Lung (tissue), 12 donors: ENCODE data around the gene GATB. TPM values are rescaled to one million over a fixed set of nuclear protein-coding genes. Genes with fewer than 3 reads are reported as not detected.

Source experiments
- ATAC-seq: fragments of 200-7000 bp; cut with Tn5 transposase; one replicate; pipeline ENCODE4 v1.9.1; 2020; ENCODE audit warnings: moderate number of reproducible peaks; ENCODE audit not compliant: insufficient read depth, low FRiP score
- DNase-seq, 3 donors: peaks; one replicate each; pipeline ENCODE4 v3.0.0-alpha.2; 2013 to 2017
- H3K27ac ChIP-seq, 2 donors: one replicate each; pipeline ENCODE4 v1.5.1; 2013; ENCODE audit warnings: mild to moderate bottlenecking in 2 of 2, moderate library complexity in 2 of 2, control low read depth in 1 of 2, inconsistent platforms in 1 of 2, low read depth in 1 of 2, low read length in 1 of 2
- H3K27me3 ChIP-seq, 3 donors: one replicate each; pipeline ENCODE4 v1.5.1; 2013; ENCODE audit warnings: low read length in 2 of 3; ENCODE audit not compliant: control insufficient read depth in 3 of 3, insufficient read depth in 3 of 3
- H3K36me3 ChIP-seq, 4 donors: one replicate each; pipeline ENCODE4 v1.5.1; 2013; ENCODE audit warnings: low read length in 4 of 4, mild to moderate bottlenecking in 1 of 4, moderate library complexity in 1 of 4; ENCODE audit not compliant: control insufficient read depth in 4 of 4, insufficient read depth in 4 of 4
- H3K4me1 ChIP-seq, 5 donors: one replicate each; pipeline ENCODE4 v1.5.1; 2013; ENCODE audit warnings: low read length in 5 of 5, mild to moderate bottlenecking in 2 of 5, moderate library complexity in 1 of 5; ENCODE audit not compliant: control insufficient read depth in 5 of 5, insufficient read depth in 5 of 5
- H3K4me3 ChIP-seq: one replicate; pipeline ENCODE4 v1.5.1; 2013; ENCODE audit warnings: mild to moderate bottlenecking, control low read depth, moderate library complexity
- H3K9ac ChIP-seq, 2 donors: one replicate each; pipeline ENCODE4 v1.5.1; 2013; ENCODE audit warnings: low read length in 2 of 2, control low read depth in 1 of 2; ENCODE audit not compliant: insufficient read depth in 1 of 2
- H3K9me3 ChIP-seq, 4 donors: one replicate each; pipeline ENCODE4 v1.5.1; 2013; ENCODE audit warnings: low read length in 3 of 4, mild to moderate bottlenecking in 1 of 4, moderate library complexity in 1 of 4; ENCODE audit not compliant: control insufficient read depth in 4 of 4, insufficient read depth in 3 of 4
- WGBS, 2 donors: extraction: QIAGEN DNeasy Blood & Tissue Kit; methylation state at CpG; one replicate each; pipeline ENCODE4 v1.1.7; 2013; 5-methylcytosine and 5-hydroxymethylcytosine counted together
- polyA plus RNA-seq, 2 donors: library from polyadenylated mRNA; stranded (reverse); fragments of 200-250 nt; gene quantifications; one replicate each; pipeline ENCODE4 v1.2.1, GENCODE V29; 2013
- total RNA-seq, 2 donors: library from RNA; depleted of rRNA in 1 of 2; stranded (reverse); fragments of >200 nt in 1 of 2; gene quantifications; one replicate each; pipeline ENCODE4 v1.2.1, GENCODE V29; 2014 to 2021
- TF ChIP-seq, protein P1 (sequence below): IDR thresholded peaks from 2 replicates; pipeline ENCODE4 v1.5.1; 2012; ENCODE audit warnings: mild to moderate bottlenecking; ENCODE audit errors: control extremely low read depth, extremely low read depth
- donor health status: control.
- donor health status: control.
- donor health status: Bipolar disorder and iron deficiency.
- donor health status: healthy.
- donor health status: DM: yes; HTN: yes; CAD: no.

GATB gene
- total and polyA plus RNA-seq, 4 donors = 11.0 to 18.4 (median 15.6) TPM

DNA sequence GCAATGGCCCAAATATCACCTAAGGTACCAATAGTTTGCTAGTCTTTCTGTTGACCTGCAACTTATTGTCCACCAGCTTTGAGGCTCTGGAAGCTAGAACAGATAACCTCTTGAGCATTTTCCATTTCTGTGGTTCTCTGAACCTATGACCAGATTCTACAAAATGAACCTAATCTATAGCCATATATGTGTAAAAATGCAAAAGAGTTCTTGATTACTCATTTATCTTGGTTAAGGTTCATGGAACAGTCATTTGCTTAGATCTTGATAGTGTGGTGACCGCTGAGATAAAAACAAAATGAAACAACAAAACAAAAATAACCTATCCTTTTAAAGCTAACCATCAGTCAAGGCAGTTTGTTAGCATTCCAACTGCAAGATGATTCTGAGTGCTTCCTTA is 9.3 kb upstream of the GATB start:
- Histone ChIP-seq H3K9ac (no peak overlapping the region), H3K27ac (peak overlapping the region in 1 of 2 donors; percentile 21), H3K36me3 (no peaks in the 10 kb centered on the region), H3K4me1 (no peaks in the 10 kb centered on the region), H3K27me3 (peaks cover 0 to 6% (median 0%) of the 10 kb centered on the region in 3 donors), H3K4me3 (no peak overlapping the region), H3K9me3 (peaks cover 0 to 4% (median 1%) of the 10 kb centered on the region in 4 donors)
- ATAC-seq (no peak), DNase-seq (no peak)
- WGBS, 2 donors = 60 to 87% methylated on average over 1 of the region's 1 CpG
- TF ChIP-seq, protein P1, sequence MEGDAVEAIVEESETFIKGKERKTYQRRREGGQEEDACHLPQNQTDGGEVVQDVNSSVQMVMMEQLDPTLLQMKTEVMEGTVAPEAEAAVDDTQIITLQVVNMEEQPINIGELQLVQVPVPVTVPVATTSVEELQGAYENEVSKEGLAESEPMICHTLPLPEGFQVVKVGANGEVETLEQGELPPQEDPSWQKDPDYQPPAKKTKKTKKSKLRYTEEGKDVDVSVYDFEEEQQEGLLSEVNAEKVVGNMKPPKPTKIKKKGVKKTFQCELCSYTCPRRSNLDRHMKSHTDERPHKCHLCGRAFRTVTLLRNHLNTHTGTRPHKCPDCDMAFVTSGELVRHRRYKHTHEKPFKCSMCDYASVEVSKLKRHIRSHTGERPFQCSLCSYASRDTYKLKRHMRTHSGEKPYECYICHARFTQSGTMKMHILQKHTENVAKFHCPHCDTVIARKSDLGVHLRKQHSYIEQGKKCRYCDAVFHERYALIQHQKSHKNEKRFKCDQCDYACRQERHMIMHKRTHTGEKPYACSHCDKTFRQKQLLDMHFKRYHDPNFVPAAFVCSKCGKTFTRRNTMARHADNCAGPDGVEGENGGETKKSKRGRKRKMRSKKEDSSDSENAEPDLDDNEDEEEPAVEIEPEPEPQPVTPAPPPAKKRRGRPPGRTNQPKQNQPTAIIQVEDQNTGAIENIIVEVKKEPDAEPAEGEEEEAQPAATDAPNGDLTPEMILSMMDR = no peak

DNA sequence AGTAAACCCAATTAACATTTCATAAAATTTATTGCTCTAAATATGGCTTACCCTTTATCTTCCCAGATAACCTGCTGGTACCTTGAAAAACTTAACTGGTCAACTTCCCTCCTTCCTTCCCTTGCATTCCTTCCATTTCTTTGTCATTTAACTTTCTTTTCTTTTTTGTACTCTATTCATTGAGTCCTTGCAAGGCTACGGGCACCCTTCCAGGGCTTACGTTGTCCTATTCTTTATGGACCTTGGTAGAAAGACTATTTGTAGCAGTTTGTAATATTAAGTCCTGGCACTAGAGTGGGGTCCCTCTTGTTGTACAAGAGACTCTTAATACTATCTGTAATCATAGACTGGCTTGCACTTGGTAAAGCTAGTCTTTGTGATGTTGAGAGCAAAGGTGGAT is 8.0 kb upstream of the GATB start:
- Histone ChIP-seq H3K4me3 (no peak overlapping the region), H3K9me3 (no peaks in the 10 kb centered on the region), H3K9ac (no peak overlapping the region), H3K27ac (no peak overlapping the region), H3K4me1 (no peaks in the 10 kb centered on the region), H3K36me3 (no peaks in the 10 kb centered on the region), H3K27me3 (peaks cover 0 to 6% (median 0%) of the 10 kb centered on the region in 3 donors)
- 78 to 86% methylated on average over 2 of the region's 2 CpGs for WGBS, 2 donors
- ATAC-seq = no peak
- TF ChIP-seq, protein P1 = no peak
- no peak for DNase-seq

DNA sequence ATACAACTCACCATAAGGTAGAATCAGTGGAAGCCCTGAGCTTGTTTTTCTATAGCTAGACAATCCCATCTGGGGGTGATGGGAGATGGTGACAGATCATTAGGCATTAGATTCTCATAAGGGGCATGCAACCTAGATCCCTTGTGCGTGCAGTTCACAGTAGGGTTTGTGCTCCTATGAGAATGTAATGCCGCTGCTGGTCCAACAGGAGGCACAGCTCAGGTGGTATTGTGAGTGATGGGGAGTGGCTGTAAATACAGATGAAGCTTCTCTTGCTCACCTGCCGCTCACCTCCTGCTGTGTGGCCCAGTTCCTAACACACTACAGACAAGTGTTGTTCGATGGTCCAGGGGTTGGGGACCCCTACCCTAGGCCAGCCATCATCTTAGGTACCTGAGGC is 5.9 kb upstream of the GATB start:
- H3K9me3 ChIP-seq = no peaks in the 10 kb centered on the region
- no peaks in the 10 kb centered on the region for H3K36me3 ChIP-seq
- no peak for ATAC-seq
- no peaks in the 10 kb centered on the region for H3K4me1 ChIP-seq
- peaks cover 0 to 6% (median 0%) of the 10 kb centered on the region in 3 donors for H3K27me3 ChIP-seq
- H3K27ac ChIP-seq = no peak overlapping the region
- WGBS, 2 donors = 81 to 91% methylated on average over 4 of the region's 4 CpGs
- TF ChIP-seq, protein P1 = no peak
- H3K4me3 ChIP-seq = no peak overlapping the region
- H3K9ac ChIP-seq = no peak overlapping the region
- no peak for DNase-seq

DNA sequence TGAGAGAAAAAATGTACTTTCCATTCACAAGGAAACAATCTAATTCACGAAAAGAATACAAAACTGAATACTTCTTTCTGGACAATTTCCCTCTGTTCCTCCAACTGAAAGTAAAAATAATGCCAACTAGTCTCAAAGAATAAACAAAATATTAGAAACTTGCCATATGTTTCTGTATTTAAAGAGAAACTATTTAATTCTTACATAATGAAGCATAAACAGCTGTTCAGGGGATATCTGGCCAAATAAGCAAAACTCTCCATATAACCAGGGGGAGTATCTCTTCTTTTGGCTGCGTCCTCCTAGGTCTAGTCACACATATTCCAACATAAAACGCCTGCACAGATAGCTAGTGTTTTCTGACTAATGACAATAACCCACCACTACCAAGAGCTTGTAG is 805 bp downstream of the GATB start:
- peak overlapping the region in 1 of 2 donors; percentile 87 for H3K9ac ChIP-seq
- no peak overlapping the region for H3K27ac ChIP-seq
- peaks cover 0 to 7% (median 0%) of the 10 kb centered on the region in 4 donors for H3K36me3 ChIP-seq
- no peaks in the 10 kb centered on the region for H3K27me3 ChIP-seq
- ATAC-seq = no peak
- WGBS, 2 donors = 34 to 45% methylated on average over 3 of the region's 3 CpGs
- H3K4me1 ChIP-seq = peaks cover 0 to 10% (median 2%) of the 10 kb centered on the region in 5 donors
- no peaks in the 10 kb centered on the region for H3K9me3 ChIP-seq
- TF ChIP-seq, protein P1 = no peak
- peak overlapping the region; percentile 80 for H3K4me3 ChIP-seq
- peak in 2 of 3 donors; percentile 79 to 82 for DNase-seq
